Pulmonary artery endothelial cell (primary cell): ENCODE results near the gene SHISAL2B. TPM values are rescaled to one million over a fixed set of nuclear protein-coding genes. Genes with fewer than 3 reads are reported as not detected.
"Not testable (repeated sequence)": the region's sequence is repeated elsewhere in the genome, so short reads cannot be mapped to it uniquely, and the experiment has no call there.

Experiments used
- DNase-seq: peaks from one replicate; pipeline ENCODE4 v3.0.0-alpha.2; 2011; ENCODE audit warnings: low read depth, low spot score
- total RNA-seq: library from RNA; depleted of rRNA; stranded (reverse); fragments of >200 nt; gene quantifications from 2 replicates; pipeline ENCODE4 v1.2.3, GENCODE V29; 2014

The SHISAL2B gene
- total RNA-seq, 1 donor from 2014 or later, result not detected

DNA sequence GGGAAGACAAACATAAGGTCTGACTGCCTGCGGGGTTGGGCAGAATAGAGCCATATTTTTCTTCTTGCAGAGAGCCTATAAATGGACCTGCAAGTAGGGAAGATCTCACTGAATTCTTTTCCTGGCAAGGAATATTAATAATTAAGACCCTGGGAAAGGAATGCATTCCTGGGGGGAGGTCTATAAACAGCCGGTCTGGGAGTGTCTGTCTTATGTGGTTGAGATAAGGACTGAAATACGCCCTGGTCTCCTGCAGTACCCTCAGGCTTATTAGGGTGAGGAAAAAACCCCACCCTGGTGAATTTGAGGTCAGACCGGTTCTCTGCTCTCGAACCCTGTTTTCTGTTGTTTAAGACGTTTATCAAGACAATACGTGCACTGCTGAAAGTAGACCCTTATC lies 6.1 kb downstream of the SHISAL2B start:
- DNase-seq, result not testable (repeated sequence)

DNA sequence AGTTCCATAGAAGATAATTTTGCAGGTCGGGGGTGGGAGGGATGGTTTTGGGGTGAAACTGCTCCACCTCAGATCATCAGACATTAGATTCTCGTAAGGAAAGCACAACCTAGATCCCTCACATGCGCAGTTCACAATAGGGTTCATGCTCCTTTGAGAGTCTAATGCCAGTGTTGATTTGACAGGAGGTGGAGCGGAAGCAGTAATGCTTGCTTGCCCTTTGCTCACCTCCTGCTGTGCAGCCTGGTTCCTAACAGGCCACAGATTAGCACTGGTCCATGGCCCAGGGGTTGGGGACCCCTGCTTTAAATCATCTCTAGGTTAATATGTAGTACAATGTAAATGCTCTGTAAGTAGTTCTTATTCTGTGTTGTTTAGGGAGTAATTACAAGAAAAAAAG lies 10.5 kb downstream of the SHISAL2B start:
- DNase-seq, result no peak

DNA sequence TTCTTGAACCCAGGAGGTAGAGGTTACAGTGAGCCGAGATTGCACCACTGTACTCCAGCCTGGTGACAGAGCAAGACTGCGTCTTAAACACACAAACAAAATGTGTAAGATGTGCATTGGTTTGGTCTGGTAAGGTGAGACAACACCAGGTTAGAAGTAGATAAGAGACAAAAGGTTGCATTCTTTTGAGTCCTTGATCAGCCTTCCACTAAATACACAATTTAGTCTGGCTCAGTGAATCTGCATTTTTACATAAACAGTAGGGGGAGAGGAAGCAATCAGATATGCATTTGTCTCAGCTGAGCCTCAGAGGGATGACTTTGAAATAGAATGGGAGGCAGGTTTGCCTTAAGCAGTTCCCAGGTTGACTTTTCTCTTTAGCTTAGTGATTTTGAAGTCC lies 15.8 kb downstream of the SHISAL2B start:
- not testable (repeated sequence) for DNase-seq

DNA sequence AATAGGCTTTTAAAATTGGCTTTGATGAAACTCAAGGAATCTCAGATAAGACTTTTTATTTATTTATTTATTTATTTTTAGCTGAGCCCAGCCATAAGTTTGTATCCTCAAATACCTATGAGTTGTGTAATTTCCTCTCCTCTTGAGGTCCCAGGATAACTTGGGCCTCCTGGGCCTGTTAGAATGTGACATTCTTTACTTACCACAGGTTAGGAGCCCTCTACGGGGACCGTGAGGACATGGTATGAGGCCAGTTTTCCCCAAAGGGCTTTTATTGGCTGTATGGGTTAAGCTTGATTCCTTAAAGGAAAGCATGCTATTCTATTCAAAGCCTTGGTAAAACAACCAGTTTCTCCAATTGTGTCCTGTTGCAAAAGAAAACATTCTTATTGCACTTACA lies 16.9 kb downstream of the SHISAL2B start:
- no peak for DNase-seq

DNA sequence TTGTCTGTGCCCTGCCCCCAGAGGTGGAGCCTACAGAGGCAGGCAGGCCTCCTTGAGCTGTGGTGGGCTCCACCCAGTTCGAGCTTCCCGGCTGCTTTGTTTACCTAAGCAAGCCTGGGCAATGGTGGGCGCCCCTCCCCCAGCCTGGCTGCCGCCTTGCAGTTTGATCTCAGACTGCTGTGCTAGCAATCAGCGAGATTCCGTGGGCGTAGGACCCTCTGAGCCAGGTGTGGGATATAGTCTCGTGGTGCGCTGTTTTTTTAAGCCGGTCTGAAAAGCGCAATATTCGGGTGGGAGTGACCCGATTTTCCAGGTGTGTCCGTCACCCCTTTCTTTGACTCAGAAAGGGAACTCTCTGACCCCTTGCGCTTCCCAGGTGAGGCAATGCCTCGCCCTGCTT lies 24.2 kb downstream of the SHISAL2B start:
- not testable (repeated sequence) for DNase-seq

DNA sequence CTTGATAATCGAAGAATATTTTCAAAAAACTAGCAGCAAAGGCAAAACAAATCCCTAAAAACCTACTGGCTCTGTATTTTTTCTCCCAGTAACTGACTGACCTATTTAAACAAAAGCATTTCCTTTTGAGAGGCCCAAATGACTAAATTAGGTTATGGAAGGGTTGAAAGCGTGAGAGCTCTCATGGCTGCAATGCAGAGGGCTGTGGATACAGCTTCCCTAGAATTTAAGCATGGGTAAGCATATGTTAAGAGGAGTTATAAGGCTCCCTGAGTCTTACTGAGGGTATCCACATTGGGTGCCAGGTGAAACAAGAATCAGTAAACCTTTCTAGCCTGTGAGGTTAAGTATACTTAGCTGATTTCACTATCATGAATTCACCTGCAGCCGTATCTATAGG lies 32.3 kb downstream of the SHISAL2B start:
- DNase-seq, result no peak

DNA sequence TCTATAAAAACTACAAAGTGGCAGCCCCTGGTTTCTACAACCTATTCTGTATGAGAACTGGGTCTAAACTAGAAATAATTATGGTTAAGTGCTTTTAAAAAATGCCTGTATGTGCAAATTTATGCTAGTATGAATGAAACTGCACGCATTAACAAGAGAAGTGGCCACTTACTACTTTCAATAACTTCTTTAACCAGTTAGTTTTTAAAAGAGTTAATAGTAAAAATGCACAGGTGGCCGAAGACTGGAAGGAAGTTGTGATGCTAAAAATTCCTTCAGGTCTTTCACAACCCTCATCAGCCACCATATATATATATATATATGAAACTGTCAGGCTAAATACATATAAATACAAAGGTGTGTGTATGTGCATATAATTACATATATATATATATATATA lies 36.8 kb downstream of the SHISAL2B start:
- DNase-seq, result no peak

DNA sequence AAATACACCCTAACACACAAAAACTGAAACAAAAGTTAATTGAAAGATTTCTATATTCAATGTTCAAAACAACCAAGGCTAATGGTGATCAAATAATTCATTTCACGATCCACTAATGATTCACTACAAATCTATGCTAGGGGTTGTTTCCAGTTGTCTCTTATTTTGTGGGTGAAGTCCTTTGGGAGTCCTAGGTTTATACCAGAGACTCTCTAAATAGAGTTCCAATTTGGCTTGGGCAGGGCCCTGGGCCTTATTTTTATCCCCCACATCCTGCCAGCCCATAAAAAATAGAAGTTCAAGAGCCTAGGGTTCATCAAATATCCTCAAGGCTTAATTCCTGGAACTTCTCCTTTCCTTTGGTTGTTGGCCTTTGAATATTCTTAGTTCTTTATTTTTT lies 52.1 kb downstream of the SHISAL2B start:
- DNase-seq, result no peak

DNA sequence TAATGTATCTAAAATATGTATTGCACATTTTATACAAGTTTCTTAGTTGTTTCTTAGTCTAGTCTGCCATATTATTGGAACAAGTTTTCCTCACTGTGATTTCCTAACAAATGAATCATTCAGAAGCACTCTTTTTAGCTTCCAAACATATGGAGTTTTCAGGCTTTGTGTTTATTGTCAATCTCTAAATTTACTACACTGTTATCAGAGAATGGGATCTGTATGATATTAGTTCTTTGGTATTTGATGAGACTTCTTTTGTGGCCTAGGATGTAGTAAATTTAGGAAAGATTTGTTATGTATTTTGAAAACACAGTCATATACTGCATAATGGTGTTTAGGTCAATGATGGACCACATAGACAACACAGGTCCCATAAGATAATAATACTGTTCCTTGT lies 52.5 kb downstream of the SHISAL2B start:
- no peak for DNase-seq

DNA sequence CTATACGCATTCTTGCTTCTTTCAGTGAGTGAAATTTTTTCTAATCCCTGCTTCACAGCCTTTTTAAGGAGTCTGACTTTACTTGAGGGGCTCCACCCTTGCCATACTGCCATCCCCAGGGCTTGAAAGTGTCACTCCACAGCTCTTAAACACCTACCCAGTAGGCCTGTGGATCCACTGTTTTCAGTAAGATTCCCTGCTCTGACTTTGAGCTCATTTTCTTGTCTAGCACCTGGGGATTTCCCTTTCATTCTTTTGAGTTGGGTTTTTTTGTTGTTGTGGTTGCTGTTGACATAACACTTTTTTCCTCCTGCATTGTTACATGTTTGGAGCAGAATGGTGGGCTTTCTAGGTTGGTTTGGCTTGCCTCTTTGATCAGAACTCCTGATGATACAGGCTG lies 54.6 kb downstream of the SHISAL2B start:
- DNase-seq, result no peak

DNA sequence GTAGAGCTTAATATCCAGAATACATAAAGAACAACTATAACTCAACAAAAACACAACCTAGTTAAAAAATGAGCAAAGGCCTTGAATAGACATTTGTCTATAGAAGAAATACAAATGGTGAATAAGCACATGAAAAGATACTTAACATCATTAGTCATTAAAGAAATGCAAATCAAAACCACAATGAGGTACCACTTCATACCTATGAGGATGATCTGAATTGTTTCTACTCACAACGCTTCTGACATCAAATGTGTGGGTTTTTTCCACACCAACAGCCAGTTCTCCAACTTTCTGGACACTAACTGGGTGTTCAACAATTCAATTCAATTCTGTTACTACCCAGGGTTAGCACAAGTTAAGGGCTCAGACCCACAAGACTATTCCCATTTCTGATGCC lies 56.1 kb downstream of the SHISAL2B start:
- DNase-seq, result no peak

DNA sequence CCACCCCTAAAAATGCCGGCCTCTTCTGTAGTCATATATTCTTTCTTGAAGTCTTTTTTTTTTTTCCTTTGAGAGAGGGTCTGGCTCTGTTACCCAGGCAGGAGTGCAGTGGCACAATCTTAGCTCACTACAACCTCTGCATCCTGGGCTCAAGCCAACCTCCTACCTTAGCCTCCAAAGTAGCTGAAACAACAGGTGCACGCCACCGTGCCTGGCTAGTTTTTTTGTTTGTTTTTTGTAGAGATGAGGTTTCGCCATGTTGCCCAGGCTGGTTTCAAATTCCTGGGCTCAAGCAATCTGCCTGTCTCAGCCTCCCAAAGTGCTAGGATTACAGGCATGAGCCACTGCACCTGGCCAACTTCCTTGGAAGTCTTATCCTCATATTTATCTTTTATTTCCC lies 59.1 kb downstream of the SHISAL2B start:
- DNase-seq, result no peak

DNA sequence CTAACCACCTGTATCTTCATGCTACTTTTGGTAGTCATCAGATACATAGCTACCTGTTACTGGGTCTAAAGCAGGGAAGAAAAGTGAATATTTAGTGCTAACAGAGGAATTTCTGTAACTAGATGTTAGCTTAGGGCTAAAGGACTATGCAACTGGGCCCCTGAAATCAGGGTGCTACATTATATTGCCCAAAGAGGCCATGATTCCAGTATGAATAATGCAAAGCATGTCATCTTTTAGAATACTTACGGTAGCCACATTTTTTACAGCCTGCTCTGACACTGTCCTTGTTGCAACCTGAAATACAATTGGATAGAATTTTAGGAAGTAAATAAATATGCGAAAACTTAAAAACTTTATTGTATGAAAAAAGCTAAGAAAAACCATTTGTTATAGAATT lies 63.8 kb downstream of the SHISAL2B start:
- no peak for DNase-seq

DNA sequence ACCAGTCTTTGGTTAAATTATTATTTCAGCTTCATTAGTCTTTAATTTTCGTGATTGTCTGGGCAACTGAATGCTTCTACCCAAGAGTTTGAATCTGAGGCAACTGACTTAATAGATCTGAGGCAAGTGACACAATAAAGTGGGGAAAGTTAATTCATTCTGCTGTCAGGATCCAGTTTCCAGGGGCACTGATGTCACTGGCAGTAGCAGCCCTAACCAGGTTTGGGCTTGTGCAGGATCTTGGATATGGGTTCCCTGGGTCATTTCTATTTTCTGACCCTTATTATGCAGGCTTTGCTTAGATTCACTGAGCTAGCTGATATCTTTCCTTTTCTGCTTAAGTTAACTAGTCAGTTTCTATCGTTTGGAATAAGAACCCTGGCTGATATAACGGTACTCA lies 68.6 kb downstream of the SHISAL2B start:
- no peak for DNase-seq

DNA sequence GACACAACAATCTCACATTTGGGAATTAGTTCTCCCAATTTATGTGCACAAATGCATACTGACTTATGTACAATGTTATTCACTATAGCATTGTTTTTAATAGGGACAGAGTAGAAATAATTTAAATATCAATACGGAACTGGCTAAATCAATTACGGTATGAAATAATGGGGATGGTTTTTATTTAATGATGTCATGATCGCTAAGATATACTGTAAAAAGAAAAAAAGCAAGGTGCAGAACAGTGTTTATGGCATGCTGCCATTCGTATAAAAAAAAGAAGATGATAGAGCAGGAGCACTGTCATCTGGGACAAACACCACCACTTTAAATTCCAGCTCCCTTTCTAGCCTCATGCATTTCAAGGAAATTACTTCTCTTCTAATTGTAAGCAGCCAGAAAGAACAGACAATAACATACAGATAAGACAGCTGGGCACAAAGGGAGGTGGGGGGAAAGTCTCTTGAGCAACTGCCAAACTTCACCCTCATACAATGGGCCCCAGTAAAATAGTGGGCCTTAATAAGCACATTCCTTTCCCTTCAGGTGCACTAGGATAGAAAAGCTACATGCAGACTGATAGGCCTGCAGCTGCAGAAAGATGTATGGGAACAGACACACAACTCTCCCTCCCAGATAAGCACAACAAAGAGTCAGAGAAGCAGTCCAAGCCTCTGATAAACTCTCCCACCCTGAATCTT lies 69.8 kb downstream of the SHISAL2B start:
- no peak for DNase-seq

DNA sequence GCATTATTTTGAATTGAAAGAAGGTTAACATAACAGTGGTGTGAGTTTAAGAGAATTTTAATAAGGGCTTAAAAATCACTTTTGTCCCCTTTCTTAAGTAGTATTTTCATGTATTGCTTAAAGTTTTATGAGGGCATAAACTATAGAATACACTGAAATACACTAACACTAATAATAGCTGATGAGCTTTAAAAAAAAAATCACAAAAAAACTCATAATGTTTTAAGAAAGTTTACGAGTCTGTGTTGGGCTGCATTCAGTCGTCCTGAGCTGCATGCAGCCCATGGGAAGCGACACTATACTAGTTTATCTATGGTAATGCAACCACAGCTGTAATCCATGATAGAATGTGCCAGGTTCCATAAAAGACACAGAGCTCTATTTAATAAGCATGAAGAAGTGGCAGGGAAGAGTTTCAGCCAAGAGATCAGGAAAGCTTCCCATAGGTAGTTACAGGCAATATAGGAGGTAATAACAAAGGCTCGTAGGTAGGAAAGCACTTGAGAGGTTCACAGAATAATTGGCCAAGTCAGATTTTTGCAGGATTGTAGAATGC lies 73.7 kb downstream of the SHISAL2B start:
- DNase-seq, result no peak

DNA sequence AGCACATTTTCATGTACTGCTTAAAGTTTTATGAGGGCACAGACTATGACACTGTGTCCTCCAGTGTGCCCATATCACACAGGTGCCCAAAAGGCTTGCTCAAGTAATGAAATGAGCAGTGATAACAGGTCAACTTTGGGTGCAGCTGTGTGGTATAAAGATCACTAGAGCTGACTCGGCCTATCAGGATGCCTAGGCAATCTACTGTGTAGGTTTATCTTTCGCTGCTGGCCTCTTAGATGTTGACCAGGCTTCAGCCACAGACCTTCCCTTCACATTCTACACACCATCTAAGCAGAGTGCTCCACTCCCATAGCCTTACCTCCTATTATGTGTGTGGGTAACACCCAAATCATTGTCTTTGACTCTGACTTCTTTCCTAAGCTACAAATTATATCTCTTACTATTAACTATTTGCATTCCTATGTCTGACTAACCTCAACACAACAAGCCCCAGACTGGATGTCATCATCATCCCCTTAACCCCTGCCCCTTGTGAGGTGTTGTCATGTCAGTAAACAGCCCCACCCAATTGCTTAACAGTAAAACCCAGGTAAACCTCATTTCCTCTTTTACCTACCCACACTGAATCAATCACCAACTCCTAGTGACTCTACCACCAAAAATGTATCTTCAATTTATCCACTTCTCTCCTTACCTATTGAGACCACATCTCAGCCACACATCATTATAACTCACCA lies 75.7 kb downstream of the SHISAL2B start:
- DNase-seq, result no peak

DNA sequence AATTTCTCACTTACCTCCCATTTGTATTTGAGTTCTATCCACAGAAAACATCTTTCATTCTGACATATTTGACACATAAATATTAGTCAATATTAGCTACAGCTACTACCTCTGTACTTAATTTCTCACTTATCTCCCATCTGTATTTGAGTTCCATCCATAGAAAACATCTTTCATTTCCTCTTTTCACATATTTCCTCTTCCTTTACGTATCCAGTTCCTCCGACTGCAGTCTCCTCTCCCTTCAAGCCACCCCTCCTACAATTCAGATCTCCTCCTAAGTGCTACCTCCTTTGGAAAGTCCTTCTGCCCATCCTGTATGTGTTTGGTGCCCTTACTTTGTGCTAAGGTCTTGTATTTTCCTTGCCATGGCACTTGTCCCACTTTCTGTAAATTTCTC lies 76.6 kb downstream of the SHISAL2B start:
- no peak for DNase-seq

Other genes with a start within 250 kb of the SHISAL2B start
- 4.6 and 7.3 TPM in 2 replicates for gene RGS7BP, start 184.5 kb upstream of the SHISAL2B start, total RNA-seq
- gene SREK1IP1, start 78.2 kb downstream of the SHISAL2B start, total RNA-seq, result 13.8 and 16.2 TPM in 2 replicates
- gene CWC27, start 78.4 kb downstream of the SHISAL2B start, total RNA-seq, result 15.8 and 20.1 TPM in 2 replicates